ENCODE measurements around the gene C1QTNF1. TPM values are rescaled to one million over a fixed set of nuclear protein-coding genes. Genes with fewer than 3 reads are reported as not detected.

The C1QTNF1 gene
- total and polyA plus RNA-seq, 2 experiments from 2014 or later, result 6.8 to 16.4 TPM

DNA sequence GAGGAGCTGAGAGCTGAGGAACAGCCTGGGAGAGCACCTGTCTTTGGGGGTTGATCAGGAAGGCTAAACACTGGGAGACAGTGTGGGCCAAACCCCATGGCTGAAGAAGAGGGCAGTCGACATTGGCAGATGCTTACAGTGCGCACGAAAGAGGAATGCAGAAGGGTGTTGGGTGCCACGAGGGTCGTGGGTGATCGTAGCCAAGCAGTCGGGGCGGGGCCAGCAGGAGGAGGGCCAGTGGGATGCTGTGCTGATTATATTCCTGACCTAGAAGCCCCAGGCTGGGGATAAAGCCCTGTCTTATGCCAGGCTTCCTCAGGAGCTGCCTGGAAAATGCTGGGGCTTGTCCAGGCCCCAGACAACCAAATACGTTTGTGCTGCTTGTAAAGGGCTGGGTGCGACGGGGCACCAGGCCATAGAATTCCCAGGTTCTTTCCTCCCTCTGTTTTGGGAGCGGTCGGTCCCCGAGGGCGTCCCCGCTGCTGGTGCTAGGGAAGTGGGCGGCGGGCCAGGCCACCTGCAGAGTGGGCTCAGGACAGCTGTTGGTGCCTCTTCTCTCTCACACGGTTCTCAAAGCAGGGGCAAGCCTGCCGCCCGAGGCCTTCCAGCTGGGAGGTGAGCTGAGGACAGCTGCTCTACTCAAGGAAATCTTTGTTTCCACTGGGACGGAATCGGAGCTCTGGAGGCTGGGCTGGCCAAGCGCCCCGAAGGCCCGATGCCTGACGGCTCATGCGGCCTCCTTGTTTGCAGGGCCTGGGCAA lies 10.0 kb downstream of the C1QTNF1 start:
- no peaks in the 10 kb centered on the region for H3K4me1 ChIP-seq (ENCODE audit: low read depth)
- H3K27me3 ChIP-seq, result peaks cover 11% of the 10 kb centered on the region
- H3K27ac ChIP-seq, result no peak overlapping the region
- H3K36me3 ChIP-seq, result no peaks in the 10 kb centered on the region
- TF ChIP-seq, protein P1, sequence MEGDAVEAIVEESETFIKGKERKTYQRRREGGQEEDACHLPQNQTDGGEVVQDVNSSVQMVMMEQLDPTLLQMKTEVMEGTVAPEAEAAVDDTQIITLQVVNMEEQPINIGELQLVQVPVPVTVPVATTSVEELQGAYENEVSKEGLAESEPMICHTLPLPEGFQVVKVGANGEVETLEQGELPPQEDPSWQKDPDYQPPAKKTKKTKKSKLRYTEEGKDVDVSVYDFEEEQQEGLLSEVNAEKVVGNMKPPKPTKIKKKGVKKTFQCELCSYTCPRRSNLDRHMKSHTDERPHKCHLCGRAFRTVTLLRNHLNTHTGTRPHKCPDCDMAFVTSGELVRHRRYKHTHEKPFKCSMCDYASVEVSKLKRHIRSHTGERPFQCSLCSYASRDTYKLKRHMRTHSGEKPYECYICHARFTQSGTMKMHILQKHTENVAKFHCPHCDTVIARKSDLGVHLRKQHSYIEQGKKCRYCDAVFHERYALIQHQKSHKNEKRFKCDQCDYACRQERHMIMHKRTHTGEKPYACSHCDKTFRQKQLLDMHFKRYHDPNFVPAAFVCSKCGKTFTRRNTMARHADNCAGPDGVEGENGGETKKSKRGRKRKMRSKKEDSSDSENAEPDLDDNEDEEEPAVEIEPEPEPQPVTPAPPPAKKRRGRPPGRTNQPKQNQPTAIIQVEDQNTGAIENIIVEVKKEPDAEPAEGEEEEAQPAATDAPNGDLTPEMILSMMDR (IDR thresholded peaks at IDR 0.05; ENCODE audit: low read depth, low read length), result no peak
- peak in 1 of 2 donors; percentile 78 for DNase-seq (ENCODE audit: low read depth in 1 of 2, low spot score in 1 of 2)
- no peak overlapping the region for H3K4me3 ChIP-seq
- no peaks in the 10 kb centered on the region for H3K9me3 ChIP-seq (ENCODE audit: low read depth)

DNA sequence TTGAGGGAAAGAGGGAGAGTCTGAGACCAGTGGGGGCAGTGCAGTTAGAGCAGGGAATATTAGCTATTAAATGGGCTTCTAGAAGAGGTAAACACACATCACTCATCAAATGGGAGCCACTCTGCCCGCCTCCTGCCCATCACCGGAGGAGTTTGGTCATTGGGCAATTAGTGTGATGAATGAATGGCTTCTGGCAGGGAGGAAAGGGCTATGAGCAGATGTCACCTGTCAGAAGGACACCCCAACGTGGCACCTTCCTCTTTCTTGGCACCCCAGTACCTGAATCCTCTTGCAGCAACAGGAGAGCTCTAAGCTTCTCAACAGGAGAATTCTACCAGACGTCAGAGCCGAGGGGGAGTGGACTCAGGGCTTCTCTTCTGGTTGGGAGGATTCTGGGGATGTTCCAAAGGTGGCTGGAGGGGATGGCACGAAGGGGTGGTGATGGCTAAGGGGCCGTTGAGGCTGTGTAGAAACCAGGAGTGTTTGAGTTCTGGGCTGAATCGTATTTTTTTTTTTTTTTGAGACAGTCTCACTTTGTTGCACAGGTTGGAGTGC lies 11.0 kb downstream of the C1QTNF1 start:
- H3K4me1 ChIP-seq (ENCODE audit: low read depth), result no peaks in the 10 kb centered on the region
- TF ChIP-seq, protein P1 (IDR thresholded peaks at IDR 0.05; ENCODE audit: low read depth, low read length), result no peak
- H3K27ac ChIP-seq, result no peak overlapping the region
- no peak for DNase-seq (ENCODE audit: low read depth in 1 of 2, low spot score in 1 of 2)
- H3K27me3 ChIP-seq, result peaks cover 1% of the 10 kb centered on the region
- no peaks in the 10 kb centered on the region for H3K36me3 ChIP-seq
- H3K4me3 ChIP-seq, result no peak overlapping the region
- H3K9me3 ChIP-seq (ENCODE audit: low read depth), result no peaks in the 10 kb centered on the region

DNA sequence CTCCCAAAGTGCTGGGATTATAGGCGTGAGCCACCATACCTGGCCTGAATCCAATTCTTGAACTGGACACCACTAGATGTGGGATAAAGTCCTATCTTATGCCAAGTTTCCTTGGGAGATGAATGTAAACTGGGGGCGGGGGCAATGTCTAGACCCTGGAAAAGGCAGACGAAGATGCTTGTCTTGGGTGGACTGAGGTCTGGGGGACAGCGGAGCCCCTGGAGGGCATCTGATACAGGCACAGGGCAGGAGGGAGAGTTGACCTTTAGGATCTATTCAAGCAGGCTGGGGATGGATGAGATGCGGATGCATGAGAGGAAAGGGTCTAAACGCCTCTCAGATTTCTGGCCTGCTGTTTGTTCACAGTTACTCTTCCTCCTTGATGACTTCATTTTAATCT lies 11.7 kb downstream of the C1QTNF1 start:
- H3K4me3 ChIP-seq, result no peak overlapping the region
- H3K27me3 ChIP-seq, result no peaks in the 10 kb centered on the region
- DNase-seq (ENCODE audit: low read depth in 1 of 2, low spot score in 1 of 2), result no peak
- no peaks in the 10 kb centered on the region for H3K36me3 ChIP-seq
- H3K4me1 ChIP-seq (ENCODE audit: low read depth), result no peaks in the 10 kb centered on the region
- TF ChIP-seq, protein P1 (IDR thresholded peaks at IDR 0.05; ENCODE audit: low read depth, low read length), result no peak
- H3K27ac ChIP-seq, result no peak overlapping the region
- no peaks in the 10 kb centered on the region for H3K9me3 ChIP-seq (ENCODE audit: low read depth)

DNA sequence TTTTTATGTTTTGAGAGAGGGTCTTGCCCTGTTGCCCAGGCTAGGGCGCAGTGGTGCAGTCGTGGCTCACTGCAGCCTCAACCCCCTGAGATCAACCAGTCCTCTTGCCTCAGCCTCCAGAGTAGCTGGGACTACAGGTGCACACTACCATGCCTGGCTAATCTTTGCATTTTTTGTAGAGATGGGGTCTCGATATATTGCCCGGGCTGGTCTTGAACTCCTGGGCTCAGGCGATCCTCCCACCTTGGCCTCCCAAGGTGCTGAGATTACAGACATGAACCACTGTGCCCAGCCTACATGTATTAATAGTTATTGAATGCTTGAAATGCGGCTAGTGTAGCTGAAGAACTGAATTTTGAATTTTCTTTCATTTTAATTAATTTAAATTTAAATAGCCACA lies 12.2 kb downstream of the C1QTNF1 start:
- DNase-seq (ENCODE audit: low read depth in 1 of 2, low spot score in 1 of 2), result no peak
- H3K27ac ChIP-seq, result no peak overlapping the region
- no peaks in the 10 kb centered on the region for H3K9me3 ChIP-seq (ENCODE audit: low read depth)
- no peaks in the 10 kb centered on the region for H3K36me3 ChIP-seq
- H3K4me3 ChIP-seq, result no peak overlapping the region
- no peaks in the 10 kb centered on the region for H3K4me1 ChIP-seq (ENCODE audit: low read depth)
- no peaks in the 10 kb centered on the region for H3K27me3 ChIP-seq
- TF ChIP-seq, protein P1 (IDR thresholded peaks at IDR 0.05; ENCODE audit: low read depth, low read length), result no peak

DNA sequence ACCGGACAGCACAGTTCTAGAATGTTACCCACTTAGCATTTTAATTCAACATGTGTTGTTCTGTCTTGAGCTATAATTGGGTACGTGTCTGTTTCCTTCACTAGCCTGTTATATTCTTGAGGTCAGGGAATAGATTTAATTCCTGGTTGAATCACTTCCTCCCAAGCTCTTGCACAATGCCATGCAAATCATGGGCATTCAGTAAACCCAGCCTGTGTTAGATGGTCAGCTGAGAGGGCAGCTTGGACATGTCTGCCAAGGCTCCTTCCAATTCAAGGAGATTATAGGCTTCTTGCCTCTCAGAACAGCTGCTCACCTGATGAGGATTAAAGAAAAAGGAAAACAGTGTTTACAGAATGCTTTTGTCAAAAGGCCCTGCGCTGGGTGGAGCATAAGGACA lies 12.6 kb downstream of the C1QTNF1 start:
- H3K9me3 ChIP-seq (ENCODE audit: low read depth), result no peaks in the 10 kb centered on the region
- H3K27me3 ChIP-seq, result no peaks in the 10 kb centered on the region
- no peak overlapping the region for H3K4me3 ChIP-seq
- H3K27ac ChIP-seq, result no peak overlapping the region
- TF ChIP-seq, protein P1 (IDR thresholded peaks at IDR 0.05; ENCODE audit: low read depth, low read length), result no peak
- no peaks in the 10 kb centered on the region for H3K36me3 ChIP-seq
- no peaks in the 10 kb centered on the region for H3K4me1 ChIP-seq (ENCODE audit: low read depth)
- DNase-seq (ENCODE audit: low read depth in 1 of 2, low spot score in 1 of 2), result peak in 1 of 2 donors; percentile 93
